Stimulated activated CD4-positive, alpha-beta T cell treated with anti-CD3 and anti-CD28 coated beads, TNF-alpha, amount 100 ng/mL, for 1 hour (primary cell): Measurements from ENCODE around the gene LPAR5.

ENCODE experiments used
- DNase-seq, 3 donors: peaks; one replicate each; pipeline ENCODE4 v3.0.0-alpha.2; 2020; ENCODE audit warnings: low read depth in 3 of 3, low spot score in 1 of 3

The LPAR5 gene

GRCh38 chr12:6639151-6639801 is 3.5 kb upstream of the LPAR5 start:
- no peak for DNase-seq

- no peak for DNase-seq
Measured at GRCh38 chr12:6638305-6638704, 2.5 kb upstream of the LPAR5 start.

- DNase-seq = no peak
Measured at GRCh38 chr12:6635375-6635855, 344 bp downstream of the LPAR5 start.

GRCh38 chr12:6632026-6632983 is 3.5 kb downstream of the LPAR5 start:
- DNase-seq = no peak

GRCh38 chr12:6631549-6631961 is 4.2 kb downstream of the LPAR5 start:
- no peak for DNase-seq

- DNase-seq = no peak
Measured at GRCh38 chr12:6630736-6631135, 5.0 kb downstream of the LPAR5 start.

- no peak for DNase-seq
Measured at GRCh38 chr12:6627616-6628015, 8.1 kb downstream of the LPAR5 start.

GRCh38 chr12:6626654-6627283 is 9.0 kb downstream of the LPAR5 start:
- DNase-seq = no peak

- DNase-seq = no peak
Measured at GRCh38 chr12:6620885-6621274, 14.9 kb downstream of the LPAR5 start.

- peak in 1 of 3 donors; percentile 45 for DNase-seq
Measured at GRCh38 chr12:6620137-6620884, 15.4 kb downstream of the LPAR5 start.

GRCh38 chr12:6618483-6619225 is 17.1 kb downstream of the LPAR5 start:
- no peak for DNase-seq

- DNase-seq = no peak
Measured at GRCh38 chr12:6615802-6616201, 20.0 kb downstream of the LPAR5 start.

GRCh38 chr12:6614513-6615172 is 21.1 kb downstream of the LPAR5 start:
- no peak for DNase-seq

- DNase-seq = no peak
Measured at GRCh38 chr12:6613776-6614512, 21.8 kb downstream of the LPAR5 start.

GRCh38 chr12:6613015-6613775 is 22.6 kb downstream of the LPAR5 start:
- no peak for DNase-seq

- no peak for DNase-seq
Measured at GRCh38 chr12:6612652-6613014, 23.1 kb downstream of the LPAR5 start.

GRCh38 chr12:6612247-6612646 is 23.5 kb downstream of the LPAR5 start:
- DNase-seq = no peak

- DNase-seq = no peak
Measured at GRCh38 chr12:6608592-6609281, 27.0 kb downstream of the LPAR5 start.
